ENCODE results near the gene PKD1L1.

GRCh38 chr7:47905076-47905920 lies 43.0 kb downstream of the PKD1L1 start:
- TF ChIP-seq EP300 (IDR thresholded peaks at IDR 0.05), result no peak
- TF ChIP-seq CTCF (IDR thresholded peaks at IDR 0.05), result no peak
- TF ChIP-seq POLR2A (IDR thresholded peaks at IDR 0.05), result no peak

Measured in gastroesophageal sphincter (tissue), 3 donors.